Caki2 (cell line): ENCODE data around the gene AKR1C1. TPM values are rescaled to one million over a fixed set of nuclear protein-coding genes. Genes with fewer than 3 reads are reported as not detected.
"Not testable (repeated sequence)": the region's sequence is repeated elsewhere in the genome, so short reads cannot be mapped to it uniquely, and the experiment has no call there.

Experiments used
- DNase-seq: peaks from one replicate; pipeline ENCODE4 v3.0.0-alpha.2; 2015; ENCODE audit warnings: low read depth
- in situ Hi-C: cut with HindIII; loops from 2 replicates; pipeline ENCODE4 v1.10.0; 2016; ENCODE audit warnings: low sequenced_read_pairs, low pct_unique_long_range_greater_than_20kb, mixed read lengths
- total RNA-seq: library from RNA; depleted of rRNA; stranded (reverse); fragments of >200 nt; shearing (Covaris generic); gene quantifications from 2 replicates; pipeline ENCODE4 v1.2.3, GENCODE V29; 2014; ENCODE audit warnings: low replicate concordance; rRNA removed

Gene AKR1C1
- 6,987 and 7,564 TPM in 2 replicates for total RNA-seq

GRCh38 chr10:4962876-4963814 lies at the start of gene AKR1C1:
AKR1C1 (plus strand) TSS chr10:4963415; CDS start chr10:4963445, 30 bp downstream.
- in situ Hi-C loops, result not testable (repeated sequence)
- peak; percentile 94 for DNase-seq

- DNase-seq, result no peak
- in situ Hi-C loops, result no loop called here
Measured at GRCh38 chr10:4914213-4914850, 48.9 kb upstream of the AKR1C1 start.

GRCh38 chr10:4916086-4916716 lies 47.0 kb upstream of the AKR1C1 start:
- in situ Hi-C loops, result no loop called here

GRCh38 chr10:4918236-4918635 lies 45.0 kb upstream of the AKR1C1 start:
- in situ Hi-C loops, result no loop called here
- no peak for DNase-seq

More at GRCh38 chr10:4916086-4916716, 47.0 kb upstream of the AKR1C1 start:
- DNase-seq, result no peak

GRCh38 chr10:4924482-4924881 lies 38.7 kb upstream of the AKR1C1 start:
- in situ Hi-C loops, DNase-seq: not testable (repeated sequence)

- in situ Hi-C loops, result no loop called here
Measured at GRCh38 chr10:4926400-4926799, 36.8 kb upstream of the AKR1C1 start.

GRCh38 chr10:4931587-4931986 lies 31.6 kb upstream of the AKR1C1 start:
- in situ Hi-C loops, result no loop called here
- no peak for DNase-seq

More at GRCh38 chr10:4926400-4926799, 36.8 kb upstream of the AKR1C1 start:
- no peak for DNase-seq

GRCh38 chr10:4934391-4934987 lies 28.7 kb upstream of the AKR1C1 start:
- in situ Hi-C loops, result no loop called here

GRCh38 chr10:4937346-4937745 lies 25.9 kb upstream of the AKR1C1 start:
- in situ Hi-C loops, result no loop called here
- DNase-seq, result no peak

More at GRCh38 chr10:4934391-4934987, 28.7 kb upstream of the AKR1C1 start:
- DNase-seq, result no peak

GRCh38 chr10:4939224-4940072 lies 23.8 kb upstream of the AKR1C1 start:
- DNase-seq, result peak; percentile 89
- in situ Hi-C loops, result no loop called here

- DNase-seq, result peak; percentile 71
- in situ Hi-C loops, result not testable (repeated sequence)
Measured at GRCh38 chr10:4940073-4940428, 23.2 kb upstream of the AKR1C1 start.

GRCh38 chr10:4940909-4941308 lies 22.3 kb upstream of the AKR1C1 start:
- DNase-seq, in situ Hi-C loops: not testable (repeated sequence)

- peak; percentile 98 for DNase-seq
- in situ Hi-C loops, result no loop called here
Measured at GRCh38 chr10:4941540-4942330, 21.5 kb upstream of the AKR1C1 start.

GRCh38 chr10:4942931-4943330 lies 20.3 kb upstream of the AKR1C1 start:
- in situ Hi-C loops, result not testable (repeated sequence)
- DNase-seq, result peak; percentile 81

GRCh38 chr10:4943416-4943815 lies 19.8 kb upstream of the AKR1C1 start:
- DNase-seq, in situ Hi-C loops: not testable (repeated sequence)

GRCh38 chr10:4943821-4944220 lies 19.4 kb upstream of the AKR1C1 start:
- in situ Hi-C loops, result no loop called here

GRCh38 chr10:4944841-4945240 lies 18.4 kb upstream of the AKR1C1 start:
- in situ Hi-C loops, result no loop called here
- DNase-seq, result no peak

More at GRCh38 chr10:4943821-4944220, 19.4 kb upstream of the AKR1C1 start:
- no peak for DNase-seq
